Measurements from ENCODE around the gene YWHAG. TPM values are rescaled to one million over a fixed set of nuclear protein-coding genes. Genes with fewer than 3 reads are reported as not detected.

The YWHAG gene
- total and polyA plus RNA-seq, 12 donors: 63.7 to 262 (median 205) TPM

DNA sequence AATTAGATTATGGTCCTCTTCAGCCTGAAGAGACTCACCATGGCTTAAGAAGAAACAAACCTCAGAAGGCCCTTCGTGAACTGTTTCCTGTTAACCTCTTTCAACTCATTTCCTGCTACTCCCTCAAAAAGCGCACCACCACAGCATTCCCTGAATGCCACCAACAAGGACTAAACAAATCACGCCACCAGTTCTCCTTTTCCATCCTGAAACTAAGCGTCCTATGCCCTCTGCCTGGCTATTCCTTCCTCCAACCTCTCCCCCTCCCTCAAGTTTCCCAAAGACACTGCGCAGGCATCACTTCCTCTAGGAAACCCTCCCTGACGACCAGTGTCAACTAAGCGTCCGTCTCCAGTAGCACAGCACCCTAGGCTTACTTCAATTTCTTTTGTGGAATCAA, 12.0 kb downstream of the YWHAG start:
- Histone ChIP-seq H3K9me3 (no peaks in the 10 kb centered on the region), H3K27me3 (no peaks in the 10 kb centered on the region), H3K4me1 (peaks cover 10 to 92% (median 76%) of the 10 kb centered on the region in 9 donors), H3K4me3 (no peak overlapping the region), H3K36me3 (peaks cover 0 to 92% (median 34%) of the 10 kb centered on the region in 9 donors), H3K27ac (peak overlapping the region in 8 of 10 donors; percentile 21 to 72 (median 42))
- 51 to 72% methylated on average over 8 of the region's 8 CpGs for WGBS, 2 donors
- ATAC-seq: peak in 7 of 8 donors; percentile 36 to 65 (median 51)
- DNase-seq: no peak
- TF ChIP-seq, protein P1, sequence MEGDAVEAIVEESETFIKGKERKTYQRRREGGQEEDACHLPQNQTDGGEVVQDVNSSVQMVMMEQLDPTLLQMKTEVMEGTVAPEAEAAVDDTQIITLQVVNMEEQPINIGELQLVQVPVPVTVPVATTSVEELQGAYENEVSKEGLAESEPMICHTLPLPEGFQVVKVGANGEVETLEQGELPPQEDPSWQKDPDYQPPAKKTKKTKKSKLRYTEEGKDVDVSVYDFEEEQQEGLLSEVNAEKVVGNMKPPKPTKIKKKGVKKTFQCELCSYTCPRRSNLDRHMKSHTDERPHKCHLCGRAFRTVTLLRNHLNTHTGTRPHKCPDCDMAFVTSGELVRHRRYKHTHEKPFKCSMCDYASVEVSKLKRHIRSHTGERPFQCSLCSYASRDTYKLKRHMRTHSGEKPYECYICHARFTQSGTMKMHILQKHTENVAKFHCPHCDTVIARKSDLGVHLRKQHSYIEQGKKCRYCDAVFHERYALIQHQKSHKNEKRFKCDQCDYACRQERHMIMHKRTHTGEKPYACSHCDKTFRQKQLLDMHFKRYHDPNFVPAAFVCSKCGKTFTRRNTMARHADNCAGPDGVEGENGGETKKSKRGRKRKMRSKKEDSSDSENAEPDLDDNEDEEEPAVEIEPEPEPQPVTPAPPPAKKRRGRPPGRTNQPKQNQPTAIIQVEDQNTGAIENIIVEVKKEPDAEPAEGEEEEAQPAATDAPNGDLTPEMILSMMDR (IDR thresholded peaks at IDR 0.05): no peak
- intact Hi-C loops (cut with DNase I): no loop called here

DNA sequence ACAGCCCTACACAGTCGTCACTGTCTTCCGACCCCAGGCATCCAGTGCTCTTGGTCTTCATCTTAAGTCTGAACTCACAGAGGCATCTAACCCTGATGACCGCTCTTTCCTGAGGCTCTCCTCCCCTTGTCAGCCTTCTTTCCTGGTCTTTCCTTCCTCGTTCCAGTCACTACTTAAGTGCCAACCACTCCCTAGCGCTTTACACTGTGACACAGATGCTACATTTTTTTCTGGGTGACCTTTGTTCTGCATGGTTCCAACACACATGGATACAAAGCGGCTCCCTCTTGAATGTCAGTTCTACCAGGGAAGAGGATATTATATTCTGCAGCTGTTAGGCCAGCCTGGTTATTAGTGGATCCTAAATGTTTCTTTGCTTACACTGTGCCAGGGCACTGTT, 12.7 kb downstream of the YWHAG start:
- peaks cover 0 to 97% (median 36%) of the 10 kb centered on the region in 9 donors for H3K36me3 ChIP-seq
- intact Hi-C loops (cut with DNase I): no loop called here
- 76 to 79% methylated on average over 6 of the region's 6 CpGs for WGBS, 2 donors
- no peaks in the 10 kb centered on the region for H3K27me3 ChIP-seq
- no peaks in the 10 kb centered on the region for H3K9me3 ChIP-seq
- peak overlapping the region in 8 of 10 donors; percentile 10 to 72 (median 42) for H3K27ac ChIP-seq
- H3K4me3 ChIP-seq: no peak overlapping the region
- TF ChIP-seq, protein P1 (IDR thresholded peaks at IDR 0.05): no peak
- DNase-seq (no peak), ATAC-seq (peak in 2 of 8 donors; percentile 27 to 67)
- peaks cover 10 to 92% (median 76%) of the 10 kb centered on the region in 9 donors for H3K4me1 ChIP-seq

DNA sequence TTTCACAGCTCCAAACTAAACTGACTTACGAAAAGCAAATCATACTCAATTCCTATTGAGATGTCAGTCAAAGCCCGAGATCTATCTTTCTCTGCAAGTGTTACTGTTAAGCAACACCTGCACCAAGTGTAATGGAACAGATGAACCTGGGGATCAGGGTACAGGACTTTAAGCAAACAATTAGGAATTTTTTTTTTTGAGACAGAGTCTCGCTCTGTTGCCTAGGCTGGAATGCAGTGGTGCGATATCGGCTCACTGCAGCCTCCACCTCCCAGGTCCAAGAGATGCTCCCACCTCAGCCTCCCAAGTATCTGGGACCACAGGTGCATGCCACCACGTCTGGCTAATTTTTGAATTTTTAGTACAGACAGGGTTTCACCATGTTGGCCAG, 14.9 kb downstream of the YWHAG start:
- TF ChIP-seq, protein P1 (IDR thresholded peaks at IDR 0.05): no peak
- intact Hi-C loops (cut with DNase I): no loop called here
- Histone ChIP-seq H3K9me3 (no peaks in the 10 kb centered on the region), H3K27ac (no peak overlapping the region), H3K4me3 (no peak overlapping the region), H3K36me3 (peaks cover 0 to 91% (median 33%) of the 10 kb centered on the region in 9 donors), H3K4me1 (peaks cover 9 to 97% (median 79%) of the 10 kb centered on the region in 9 donors), H3K27me3 (no peaks in the 10 kb centered on the region)
- no peak for DNase-seq
- 95 to 98% methylated on average over 6 of the region's 6 CpGs for WGBS, 2 donors
- ATAC-seq: no peak

DNA sequence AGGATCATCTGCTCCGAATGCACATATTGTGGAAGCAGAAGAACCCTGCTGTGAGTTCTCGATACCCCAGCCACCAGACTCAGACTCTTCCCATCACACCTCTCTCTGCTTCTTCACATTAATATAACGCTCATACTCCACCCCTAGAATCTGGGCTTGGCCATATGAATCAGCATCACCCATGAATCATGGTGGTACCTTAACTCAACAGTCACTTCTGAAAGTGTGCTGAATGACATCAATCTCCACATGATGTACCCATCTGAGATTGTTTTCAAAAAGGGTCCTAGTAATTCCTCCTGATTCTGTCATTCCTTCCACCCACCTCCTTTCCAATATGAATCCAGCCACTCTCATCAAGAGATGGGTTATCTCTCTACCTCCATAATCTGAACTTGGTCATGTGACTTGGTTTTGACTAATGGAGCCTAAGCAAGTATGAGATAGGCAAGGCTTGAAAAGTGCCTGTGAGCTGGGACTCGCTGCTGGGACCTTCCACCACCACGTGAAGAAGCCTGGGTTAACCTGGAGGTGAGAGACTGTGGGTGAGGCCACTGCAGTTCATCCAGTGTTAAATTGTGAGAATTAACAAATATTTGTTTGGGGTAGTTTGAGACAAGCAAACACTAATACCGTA, 15.4 kb downstream of the YWHAG start:
- ATAC-seq: no peak
- Histone ChIP-seq H3K9me3 (no peaks in the 10 kb centered on the region), H3K27ac (no peak overlapping the region), H3K4me1 (peaks cover 7 to 97% (median 80%) of the 10 kb centered on the region in 9 donors), H3K36me3 (peaks cover 0 to 91% (median 33%) of the 10 kb centered on the region in 9 donors), H3K4me3 (no peak overlapping the region), H3K27me3 (no peaks in the 10 kb centered on the region)
- 97 to 98% methylated on average over 6 of the region's 6 CpGs for WGBS, 2 donors
- TF ChIP-seq, protein P1 (IDR thresholded peaks at IDR 0.05): no peak
- DNase-seq: no peak
- intact Hi-C loops (cut with DNase I): no loop called here
